Measurements from ENCODE around the gene AGBL1.

The AGBL1 gene

DNA sequence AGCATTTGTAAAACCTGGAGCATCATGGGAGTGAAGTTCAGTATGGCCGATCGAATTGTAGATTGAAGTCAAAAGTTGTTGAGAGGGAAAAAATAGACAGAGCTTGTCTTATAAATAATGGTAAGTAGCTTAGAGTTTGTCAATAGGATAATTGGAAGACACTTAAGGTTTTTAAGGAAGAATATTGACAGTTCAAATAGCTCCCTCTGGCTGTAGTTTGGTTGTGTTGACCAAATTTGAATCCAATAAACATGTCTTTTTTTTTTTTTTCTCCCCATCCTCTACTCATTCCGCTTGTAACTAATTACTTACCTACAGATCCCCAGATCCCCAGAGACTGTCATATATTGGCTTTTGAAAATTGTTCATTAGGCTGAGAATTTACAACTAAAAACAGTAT, 677.0 kb downstream of the AGBL1 start:
- no peak for DNase-seq

DNA sequence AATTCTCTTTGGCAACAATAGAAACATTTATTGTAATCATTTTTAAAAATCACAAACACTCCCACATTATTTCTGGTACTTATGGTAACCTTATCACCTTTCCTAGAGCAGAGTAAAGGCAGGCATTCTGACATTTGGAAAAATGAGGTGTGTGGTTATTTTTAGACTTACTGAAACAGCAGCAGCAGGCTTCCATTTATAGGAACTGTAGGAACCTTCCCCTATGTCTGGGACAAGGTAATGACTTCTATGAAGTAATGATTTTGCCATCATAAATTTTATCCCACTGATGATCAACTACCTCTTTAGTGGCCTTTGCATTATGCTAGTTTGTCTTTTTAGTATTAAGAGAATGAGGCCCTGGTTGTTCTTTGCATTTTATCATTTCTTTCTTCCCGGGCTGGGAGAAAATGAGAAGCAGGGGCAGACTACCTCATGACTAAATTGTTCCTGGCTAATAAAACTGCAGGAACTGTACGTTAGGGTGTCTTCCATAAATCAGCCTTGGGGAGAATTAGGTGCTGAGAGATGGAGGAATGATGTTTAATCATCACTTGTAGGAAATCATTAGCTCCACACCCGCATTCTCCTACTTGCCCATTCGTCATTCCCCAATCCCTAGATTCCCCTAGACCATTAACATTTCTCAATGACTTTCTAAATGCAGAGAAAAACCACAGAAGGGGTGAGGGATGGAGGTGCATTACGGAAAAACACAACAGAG, 680.3 kb downstream of the AGBL1 start:
- no peak for DNase-seq

DNA sequence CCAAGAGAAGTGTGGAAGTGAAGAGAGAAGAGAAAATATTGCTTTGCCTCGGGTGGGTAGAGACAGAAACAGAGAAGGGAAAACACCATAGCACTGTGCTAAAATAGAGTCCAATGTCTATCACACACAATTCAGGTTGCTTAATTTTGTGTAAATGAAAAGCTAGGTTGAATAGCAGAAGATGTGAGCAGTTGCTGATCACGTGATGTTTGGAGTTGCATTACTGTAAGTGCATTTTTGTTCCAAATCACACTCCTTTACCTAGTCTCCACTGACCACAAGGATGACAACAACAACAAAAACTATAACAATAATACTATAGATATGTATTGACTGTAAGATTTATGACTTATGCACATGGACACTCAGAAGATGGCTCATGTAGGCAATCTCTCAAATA, 683.2 kb downstream of the AGBL1 start:
- DNase-seq, result no peak

DNA sequence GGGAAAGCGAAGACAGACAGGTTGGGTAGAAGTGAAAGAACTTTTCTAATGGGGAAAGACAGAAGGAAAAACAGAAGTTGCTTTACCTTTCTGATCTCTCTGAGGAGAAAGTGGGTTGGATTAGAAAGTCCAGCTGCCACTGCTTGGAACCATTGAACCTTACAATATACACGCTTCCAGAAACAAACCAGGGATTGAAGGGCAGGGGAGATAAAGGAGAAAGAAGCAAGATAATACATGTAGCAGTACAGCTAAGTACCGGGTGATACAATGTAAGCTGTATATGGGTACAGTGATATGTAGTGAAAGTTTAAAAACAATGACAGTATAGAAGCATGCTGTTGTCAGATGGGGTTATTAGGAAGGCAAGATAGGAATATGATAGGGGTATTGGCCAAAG, 684.4 kb downstream of the AGBL1 start:
- no peak for DNase-seq

DNA sequence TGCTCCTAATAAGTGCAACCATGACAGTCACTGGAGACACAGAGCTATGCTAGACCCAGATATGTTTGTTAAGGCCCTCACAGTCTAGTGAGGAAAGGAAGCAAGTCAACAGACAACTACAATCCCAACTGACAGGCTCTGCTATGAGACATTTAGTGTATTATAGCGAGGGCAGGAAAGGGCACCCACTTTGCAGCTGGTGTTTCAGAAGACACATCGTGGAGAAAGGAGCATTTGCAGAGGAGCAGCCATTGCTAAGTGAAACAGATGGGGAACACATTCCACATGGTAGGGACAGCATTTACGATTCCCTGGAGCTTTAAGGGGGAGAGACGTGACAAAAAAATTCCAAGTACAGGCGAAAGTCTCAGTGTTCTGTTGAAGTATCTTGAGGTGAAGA, 685.6 kb downstream of the AGBL1 start:
- DNase-seq, result no peak

DNA sequence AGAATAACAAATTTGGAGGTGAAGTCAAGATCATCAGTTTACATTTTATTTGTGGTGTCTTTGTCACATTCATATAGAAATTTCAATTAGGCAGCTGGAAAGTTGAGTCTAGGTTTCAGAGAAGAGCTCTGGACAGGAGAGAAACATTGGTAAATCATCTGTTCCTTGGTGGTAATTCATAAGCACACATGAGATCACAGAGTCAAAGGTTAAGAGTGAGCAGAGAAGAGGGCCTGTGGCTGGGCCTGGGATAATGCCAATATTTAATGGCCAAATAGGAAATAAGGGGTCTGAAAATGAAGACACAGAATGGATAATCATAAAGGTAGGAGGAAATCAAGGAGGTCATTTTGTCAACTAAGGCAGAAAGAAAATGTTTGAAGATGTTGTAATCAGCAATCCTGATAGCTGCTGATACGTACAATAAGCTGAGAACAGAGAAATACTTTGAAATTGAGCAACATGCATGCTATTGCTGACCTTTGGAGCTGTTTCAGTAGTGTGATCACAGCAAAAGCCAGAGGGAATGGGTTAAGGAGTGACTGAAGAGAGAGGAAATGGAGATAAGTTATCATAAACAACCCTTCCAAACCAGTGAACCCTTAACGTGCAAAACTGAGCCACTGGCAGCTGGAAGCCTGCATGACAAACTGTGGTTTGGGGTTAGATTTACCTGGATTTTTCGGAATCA, 692.8 kb downstream of the AGBL1 start:
- DNase-seq, result no peak

DNA sequence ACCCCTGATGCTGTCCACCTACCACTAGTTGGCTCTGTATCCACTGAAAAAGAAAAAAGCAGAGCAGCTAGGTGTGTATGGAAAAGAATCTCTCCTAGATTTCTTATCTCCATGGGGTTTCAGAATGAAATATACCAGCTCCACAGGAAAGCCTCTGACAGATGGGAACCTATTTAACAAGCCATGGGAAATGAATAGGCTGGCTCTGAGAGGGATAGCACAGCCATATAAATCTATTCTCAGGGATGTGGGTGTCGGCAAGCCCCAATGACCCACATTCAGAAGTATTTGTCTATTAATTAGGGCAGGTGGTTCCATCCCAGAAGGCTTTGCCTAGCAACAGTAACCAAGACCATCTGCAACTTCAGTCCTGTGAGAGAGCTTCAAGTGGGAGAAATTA, 694.1 kb downstream of the AGBL1 start:
- DNase-seq, result no peak

DNA sequence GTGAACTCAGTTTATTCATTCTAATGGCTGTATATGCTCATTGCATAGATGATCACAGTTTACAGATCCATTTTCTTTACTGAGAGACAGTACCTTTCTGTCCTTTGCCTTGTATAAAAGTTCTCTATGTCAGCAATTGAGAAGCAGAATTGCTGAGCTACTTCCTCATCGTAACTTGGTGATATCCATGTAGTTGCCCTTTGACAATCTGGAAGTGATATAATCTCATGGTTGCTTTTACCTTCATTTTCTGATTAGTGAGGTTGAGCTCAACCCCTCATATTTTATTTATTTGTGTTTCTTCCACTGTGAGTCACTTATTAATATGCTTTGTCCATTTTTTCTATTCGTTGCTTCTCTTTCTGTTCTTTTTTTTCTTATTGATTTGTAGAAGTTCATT, 696.5 kb downstream of the AGBL1 start:
- DNase-seq, result no peak

DNA sequence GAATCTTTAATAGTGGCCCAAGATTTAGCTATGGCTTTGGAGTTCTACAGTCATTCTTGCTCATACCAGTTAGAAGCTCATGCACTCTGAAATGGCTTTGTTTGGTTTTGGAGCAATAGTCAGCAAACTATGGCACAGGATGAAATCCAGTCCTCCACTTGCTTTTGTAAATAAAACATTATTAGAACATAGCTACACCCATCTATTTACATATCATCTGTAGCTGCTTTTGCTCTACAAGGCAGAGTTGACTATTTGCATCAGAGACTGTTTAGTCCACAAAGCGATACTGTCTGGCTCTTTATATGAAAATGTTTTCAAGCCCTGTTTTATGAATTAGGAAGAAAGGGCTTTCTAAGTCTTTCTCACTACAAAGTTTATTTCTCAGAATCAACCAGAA, 716.9 kb downstream of the AGBL1 start:
- DNase-seq, result no peak

DNA sequence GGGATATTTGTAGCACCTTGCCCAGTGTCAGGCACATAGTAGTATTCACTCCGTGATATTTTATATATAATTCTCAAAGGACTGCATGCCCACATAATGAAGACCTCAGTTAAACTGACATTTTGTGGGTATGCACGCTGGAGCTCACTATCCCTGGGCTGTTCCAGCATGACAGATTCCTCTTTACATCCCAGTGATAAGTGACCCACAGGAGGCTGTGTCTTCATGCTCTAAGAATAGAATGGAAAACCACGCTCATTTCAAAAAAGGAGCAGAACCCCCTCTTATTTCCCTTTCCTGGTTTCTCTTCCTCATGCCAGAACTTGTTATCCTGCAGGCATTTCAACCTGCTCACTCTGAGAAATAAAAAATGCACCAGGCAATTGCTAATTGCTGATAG, 717.5 kb downstream of the AGBL1 start:
- DNase-seq, result no peak

DNA sequence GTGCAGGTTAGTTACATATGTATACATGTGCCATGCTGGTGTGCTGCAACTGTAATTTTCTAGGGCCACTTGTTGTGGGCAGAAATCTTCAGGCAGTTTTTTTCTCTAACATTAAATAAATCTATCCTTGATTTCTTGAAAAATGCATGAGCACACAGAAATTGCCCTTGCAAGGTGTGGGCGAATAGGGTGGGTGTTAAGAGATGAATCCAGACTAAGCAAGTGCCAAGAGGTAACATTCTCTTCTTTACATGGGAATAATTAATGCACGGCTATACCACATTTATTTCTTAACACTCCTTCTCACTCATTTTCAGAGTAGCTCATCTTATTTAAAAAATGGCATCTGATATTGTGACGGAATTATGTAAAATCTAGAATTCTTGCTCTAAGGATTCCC, 719.6 kb downstream of the AGBL1 start:
- no peak for DNase-seq

DNA sequence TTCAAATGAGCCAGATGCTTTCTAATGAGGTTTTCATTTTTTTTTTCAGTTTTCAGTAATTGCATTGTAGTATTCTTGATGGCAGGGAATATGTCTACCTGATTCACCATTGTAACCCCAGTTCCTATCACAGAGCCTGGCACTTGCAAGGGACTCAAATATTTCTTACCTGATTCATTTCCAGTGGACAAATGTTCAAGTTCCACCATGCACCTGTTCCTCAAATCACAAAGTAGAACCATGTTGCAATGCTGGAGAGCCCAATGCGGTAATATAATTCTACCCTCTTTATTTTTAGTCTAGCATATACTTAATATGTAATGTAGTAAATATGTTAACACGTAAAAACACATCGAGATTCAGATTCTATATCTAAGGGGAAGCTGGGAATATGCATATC, 722.6 kb downstream of the AGBL1 start:
- DNase-seq, result no peak

DNA sequence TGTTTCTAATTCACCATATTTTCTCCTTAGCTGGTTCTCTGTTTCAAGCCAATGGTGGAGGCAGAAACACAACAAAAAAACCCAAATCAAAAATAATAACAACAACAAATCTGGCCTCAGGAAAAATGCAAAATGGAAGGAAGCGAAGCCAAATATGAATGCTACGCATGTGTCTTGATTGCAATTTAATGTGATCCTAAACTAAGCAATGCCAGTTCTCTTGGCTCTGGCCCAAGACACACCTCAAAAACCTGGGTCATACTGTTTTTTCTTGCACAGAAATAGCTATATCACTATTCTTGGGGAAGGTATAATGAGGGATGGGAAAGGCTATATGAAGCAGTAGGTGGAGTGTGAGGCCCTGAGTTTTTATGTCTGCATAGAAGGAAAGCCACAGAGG, 724.7 kb downstream of the AGBL1 start:
- DNase-seq, result no peak

DNA sequence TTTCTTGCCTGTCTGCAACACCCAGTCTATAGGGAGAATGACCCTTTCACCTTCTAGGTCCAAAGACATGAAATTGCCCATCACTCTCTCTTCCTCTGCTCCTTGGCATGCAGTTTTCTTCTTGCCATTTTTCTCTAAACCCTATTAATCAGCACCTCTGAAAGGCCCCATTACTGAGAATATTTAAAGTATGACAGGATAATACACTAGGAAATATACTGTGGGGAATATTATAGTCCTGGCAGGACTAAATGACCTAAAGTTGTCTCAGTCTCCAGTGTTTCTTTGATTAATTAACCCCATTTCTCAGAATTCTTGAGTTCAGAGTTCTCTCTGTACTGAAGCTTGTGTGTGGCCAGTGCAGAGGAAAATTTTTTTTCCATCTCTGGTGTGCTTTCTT, 730.7 kb downstream of the AGBL1 start:
- no peak for DNase-seq

DNA sequence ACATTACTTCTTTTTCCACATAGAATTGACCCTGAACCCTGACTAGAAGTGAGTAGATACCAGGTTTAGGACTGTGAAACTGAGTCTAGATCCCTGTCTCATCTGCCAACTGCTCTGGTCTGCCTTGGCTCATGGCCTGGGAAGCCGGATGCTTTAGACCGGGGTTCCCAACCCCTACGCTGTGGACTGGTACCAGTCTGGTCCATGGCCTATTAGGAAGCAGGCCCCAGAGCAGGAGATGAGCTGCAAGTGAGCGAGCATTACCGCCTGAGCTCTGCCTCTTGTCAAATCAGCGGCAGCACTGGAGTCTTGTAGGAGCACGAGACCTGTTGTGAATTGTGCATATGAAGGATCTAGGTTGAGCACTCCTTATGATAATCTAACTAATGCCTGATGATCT, 734.2 kb downstream of the AGBL1 start:
- no peak for DNase-seq

DNA sequence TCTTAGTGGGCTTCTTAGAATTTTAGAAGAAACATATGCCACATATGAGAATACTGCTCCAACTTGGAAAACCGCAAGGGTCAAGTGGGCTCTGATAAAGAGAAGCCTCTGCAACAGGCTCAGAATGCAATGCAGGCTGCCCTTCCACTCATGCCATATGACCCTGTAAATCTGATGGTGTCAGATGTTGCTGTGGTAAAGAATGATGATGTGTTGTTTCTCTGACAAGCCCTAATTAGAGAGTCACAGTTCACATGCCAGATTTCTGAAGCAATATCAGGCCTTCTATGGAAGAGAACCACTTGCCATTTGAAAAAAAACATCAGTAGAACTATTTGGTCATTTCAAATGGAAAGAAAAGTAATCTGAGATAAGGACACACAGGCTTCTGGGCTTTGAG, 749.6 kb downstream of the AGBL1 start:
- DNase-seq, result no peak

DNA sequence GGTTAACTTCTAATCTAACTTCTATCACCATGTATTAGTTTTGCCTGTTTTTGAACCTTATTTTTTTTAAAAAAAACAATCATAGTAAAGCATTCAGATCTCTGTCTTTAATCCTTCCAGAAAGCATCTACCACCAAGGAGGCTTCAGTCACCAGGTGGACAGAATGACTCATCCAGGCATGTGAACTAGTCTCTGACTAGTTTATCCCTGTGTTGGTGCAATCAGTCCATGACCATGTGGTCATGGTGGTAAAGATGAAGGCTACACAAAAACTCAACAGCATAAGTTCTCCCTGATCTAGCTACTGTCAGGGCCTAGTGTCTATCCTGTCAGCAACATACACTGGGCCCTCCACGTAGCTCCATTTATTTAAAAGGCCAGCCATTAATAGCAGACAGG, 750.6 kb downstream of the AGBL1 start:
- DNase-seq, result no peak

DNA sequence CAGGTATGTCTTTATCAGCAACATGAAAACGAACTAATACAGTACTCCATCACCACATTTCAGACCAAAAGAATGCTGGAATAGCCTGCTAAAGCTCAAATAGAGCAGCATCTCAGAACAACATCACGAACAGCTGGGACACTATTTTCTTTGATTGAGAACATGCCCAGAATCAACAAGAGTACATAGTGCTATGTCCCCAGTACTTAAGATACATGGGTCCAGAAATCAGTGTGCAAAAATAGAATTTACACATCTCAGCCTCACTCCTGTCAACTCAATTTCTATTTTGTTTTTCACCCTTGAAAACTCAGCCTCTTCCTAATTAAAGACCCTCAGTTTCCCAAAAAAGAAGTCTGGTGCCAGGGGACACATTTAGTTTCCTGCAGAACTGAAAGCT, 753.9 kb downstream of the AGBL1 start:
- DNase-seq, result no peak

DNA sequence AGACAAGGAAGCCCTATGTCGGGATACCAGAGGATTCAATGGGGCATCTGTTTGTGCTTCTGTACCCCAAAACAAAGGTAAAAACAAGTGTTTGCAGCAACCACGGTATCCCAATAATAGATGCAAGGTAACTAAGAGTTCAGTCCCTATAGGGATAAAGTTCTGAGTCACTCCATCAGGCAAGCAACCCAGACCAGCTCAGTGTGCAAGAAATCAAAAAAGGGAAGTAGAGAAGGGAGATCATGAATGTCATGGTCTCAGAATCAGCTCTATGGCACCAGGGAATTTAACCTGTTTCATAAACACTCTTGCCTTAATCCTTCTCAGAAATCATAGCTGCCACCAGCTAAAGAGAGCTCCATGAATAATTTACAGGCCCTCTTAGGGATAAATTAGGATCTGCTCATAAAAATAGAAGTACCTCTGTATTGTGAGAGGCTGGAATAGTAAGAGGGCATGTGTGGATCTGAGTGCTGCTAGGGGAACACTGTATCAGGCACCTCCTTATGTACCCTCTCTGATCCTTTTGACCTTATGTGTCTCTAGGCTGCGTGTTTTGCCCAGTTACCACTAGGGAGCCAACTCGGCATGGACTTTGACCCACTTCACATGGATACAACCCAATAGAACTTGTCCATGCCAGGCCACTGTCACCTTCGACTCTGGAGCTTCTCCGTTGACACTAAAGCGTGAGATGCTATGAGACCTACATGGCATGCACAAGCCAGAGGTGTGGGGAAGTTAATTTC, 754.6 kb downstream of the AGBL1 start:
- DNase-seq, result no peak

DNA sequence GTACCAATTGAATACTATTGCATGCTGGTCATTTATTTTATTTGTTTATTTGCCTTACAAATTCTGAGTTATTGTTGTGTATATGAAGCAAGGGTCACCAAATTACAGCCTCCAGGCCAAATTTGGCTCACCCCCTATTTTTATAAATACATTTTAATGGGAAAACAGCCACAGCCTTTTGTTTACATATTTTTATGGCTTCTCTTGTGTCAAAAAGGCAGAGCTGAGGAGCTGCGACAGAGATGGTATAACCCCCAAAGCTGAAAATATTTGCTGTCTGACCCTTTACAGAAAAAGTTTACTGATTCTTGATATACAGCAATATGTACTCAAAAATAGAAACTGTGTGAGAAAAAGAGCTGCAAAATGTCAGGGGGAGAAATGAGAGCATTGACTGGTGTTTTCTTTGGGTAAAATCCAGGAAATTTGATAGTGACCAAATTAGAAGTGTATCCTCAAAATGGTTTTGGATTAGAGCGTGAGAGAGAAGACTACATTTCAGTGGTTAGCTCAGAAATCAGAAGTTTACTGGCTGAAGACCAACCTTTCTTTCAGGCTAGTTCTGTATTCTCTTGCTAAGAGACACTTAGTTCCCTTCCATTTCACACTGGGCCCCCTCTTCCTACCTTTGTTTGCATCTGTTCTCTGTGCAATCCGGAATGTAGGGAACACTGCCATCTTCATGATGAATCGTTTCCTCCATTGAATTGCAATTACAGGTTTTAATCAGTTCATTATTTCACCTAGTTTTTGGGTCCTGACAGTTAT, 757.8 kb downstream of the AGBL1 start:
- DNase-seq, result no peak

DNA sequence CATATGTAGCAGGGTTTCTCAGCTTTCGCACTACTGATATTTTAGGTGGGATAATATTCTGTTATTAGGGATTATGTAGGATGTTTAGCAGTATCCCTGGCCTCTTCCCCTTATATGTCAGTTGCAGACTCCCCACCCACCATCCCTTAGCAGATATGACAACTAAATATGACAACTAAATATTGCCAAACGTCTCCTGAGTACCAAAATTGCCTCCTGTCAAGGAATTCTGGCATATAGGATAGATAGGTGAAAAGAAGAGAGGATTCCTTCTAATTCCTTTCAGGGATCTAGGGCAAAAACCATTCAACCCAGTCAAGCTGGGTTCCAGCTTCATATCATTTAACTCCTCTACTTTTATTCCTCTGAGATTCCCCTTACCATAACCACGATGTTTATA, 759.8 kb downstream of the AGBL1 start:
- no peak for DNase-seq

DNA sequence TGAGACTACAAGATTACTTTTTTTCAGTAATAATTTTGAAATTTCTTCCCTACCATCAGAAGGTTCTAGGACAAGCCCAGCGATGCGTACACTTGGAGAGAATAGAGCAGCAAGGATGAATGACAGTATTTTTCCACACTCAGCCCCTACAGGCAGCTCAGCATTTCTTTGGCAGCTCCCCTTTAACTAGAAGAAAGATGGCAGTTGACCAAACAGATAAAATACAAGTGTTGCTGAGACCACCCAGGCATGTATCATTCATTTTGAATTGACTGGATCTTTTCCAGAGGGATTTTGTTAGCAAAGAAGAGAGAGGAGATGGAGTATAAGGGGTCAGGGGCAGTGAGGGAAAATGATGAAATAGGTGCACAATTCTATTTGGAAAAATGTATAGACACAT, 761.3 kb downstream of the AGBL1 start:
- DNase-seq, result no peak

DNA sequence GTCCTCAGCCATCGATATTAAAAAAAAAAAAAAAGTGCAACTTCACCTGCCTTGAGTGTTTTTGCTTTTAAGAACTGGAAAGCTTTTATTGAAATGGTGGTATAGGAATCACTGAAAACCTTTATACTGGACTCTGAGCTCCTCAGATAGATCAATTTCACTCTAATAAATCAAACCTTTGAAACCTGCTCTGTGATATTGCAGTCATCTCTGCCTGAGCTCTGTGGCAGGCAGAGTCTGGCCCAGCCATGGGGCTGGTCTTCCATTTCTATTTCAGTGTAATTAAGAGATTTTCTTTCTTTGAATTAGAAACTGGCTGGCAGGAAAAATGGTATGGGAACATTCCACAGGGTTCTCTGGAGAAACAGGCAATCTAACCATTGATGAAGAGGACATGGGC, 762.5 kb downstream of the AGBL1 start:
- DNase-seq, result no peak

DNA sequence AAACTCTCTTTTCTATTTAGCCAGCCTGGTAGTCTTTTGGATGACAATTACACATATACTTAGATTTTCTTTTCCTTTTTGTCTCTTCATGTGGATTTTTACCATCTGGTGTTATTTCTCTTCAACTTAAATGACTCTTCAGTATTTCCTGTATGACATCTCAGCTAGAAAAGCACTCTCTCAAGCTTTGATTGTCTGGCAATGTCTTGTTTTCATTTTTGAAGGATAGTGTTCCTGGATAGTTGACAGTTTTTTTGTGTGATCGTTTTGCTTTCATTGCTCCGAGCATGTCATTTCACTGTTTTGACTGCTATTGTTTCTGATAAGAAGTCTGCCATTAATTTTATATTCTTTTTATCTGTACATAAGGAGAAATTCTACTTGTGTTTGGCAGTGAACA, 766.4 kb downstream of the AGBL1 start:
- DNase-seq, result no peak

Data from stimulated activated CD8-positive, alpha-beta memory T cell treated with anti-CD3 and anti-CD28 coated beads, Interleukin-4, amount 100 ng/mL, for 48 hours (primary cell).